ENCODE data around the gene PPHLN1. TPM values are rescaled to one million over a fixed set of nuclear protein-coding genes. Genes with fewer than 3 reads are reported as not detected.

The PPHLN1 gene
- total RNA-seq, 1 experiment from 2014 or later, result 87.6 TPM

- no peak overlapping the region for H3K4me3 Mint-ChIP-seq (ENCODE audit: unreplicated experiment)
- CTCF ChIA-PET, result no interaction called here
- no peaks in the 10 kb centered on the region for H3K9me3 Mint-ChIP-seq (ENCODE audit: unreplicated experiment)
- H3K27ac Mint-ChIP-seq (ENCODE audit: unreplicated experiment), result no peak overlapping the region
- Histone ChIP-seq H3K36me3 (ENCODE audit: control insufficient read depth, insufficient read depth, low read length) (peaks cover 2% of the 10 kb centered on the region; the same call in 1 of the 2 replicates), H3K27me3 (replicated peaks; ENCODE audit: control insufficient read depth, insufficient read depth, low read length) (no peaks in the 10 kb centered on the region), H3K4me3 (ENCODE audit: low read depth, low read length) (no peak overlapping the region), H3K4me1 (peaks cover 7% of the 10 kb centered on the region; the same call in 1 of the 2 replicates), H3K9me3 (0 out of 2 replicates have a peak, but pooled peaks cover 4% of the 10 kb centered on the region)
- POLR2A ChIA-PET, result no interaction called here
- DNase-seq, result no peak
- no TSS peak for BruUV-seq (replicated peaks)
- peaks cover 40% of the 10 kb centered on the region for H3K36me3 Mint-ChIP-seq (ENCODE audit: insufficient read depth, unreplicated experiment)
- no peak for TF ChIP-seq CTCF (IDR thresholded peaks at IDR 0.05; ENCODE audit: insufficient read depth in 1 of 2, low read depth in 1 of 2, low read length in 1 of 2, severe bottlenecking in 1 of 2, unreplicated experiment in 1 of 2)
- intact Hi-C loops (cut with micrococcal nuclease; ENCODE audit: unreplicated experiment), result no loop called here
- no peaks in the 10 kb centered on the region for H3K4me1 Mint-ChIP-seq (ENCODE audit: low read depth, unreplicated experiment)
- no peaks in the 10 kb centered on the region for H3K27me3 Mint-ChIP-seq (ENCODE audit: insufficient read depth, unreplicated experiment)
Observed at GRCh38 chr12:42448841-42449240, 122.9 kb downstream of the PPHLN1 start.

GRCh38 chr12:42450248-42450647, 124.3 kb downstream of the PPHLN1 start:
- POLR2A ChIA-PET, result interaction anchor here (0.6 kb wide), 1 partner anchor 13 kb away, joined by 4 read pairs; no protein-coding TSS in a partner anchor
- Mint-ChIP-seq H3K4me3 (ENCODE audit: unreplicated experiment) (no peak overlapping the region), H3K27ac (ENCODE audit: unreplicated experiment) (no peak overlapping the region), H3K27me3 (ENCODE audit: insufficient read depth, unreplicated experiment) (no peaks in the 10 kb centered on the region), H3K9me3 (ENCODE audit: unreplicated experiment) (no peaks in the 10 kb centered on the region), H3K36me3 (ENCODE audit: insufficient read depth, unreplicated experiment) (peaks cover 30% of the 10 kb centered on the region), H3K4me1 (ENCODE audit: low read depth, unreplicated experiment) (no peaks in the 10 kb centered on the region)
- H3K4me1 ChIP-seq, result peaks cover 10% of the 10 kb centered on the region; the same call in 1 of the 2 replicates
- H3K27me3 ChIP-seq (replicated peaks; ENCODE audit: control insufficient read depth, insufficient read depth, low read length), result no peaks in the 10 kb centered on the region
- no peak for TF ChIP-seq CTCF (IDR thresholded peaks at IDR 0.05; ENCODE audit: insufficient read depth in 1 of 2, low read depth in 1 of 2, low read length in 1 of 2, severe bottlenecking in 1 of 2, unreplicated experiment in 1 of 2)
- H3K4me3 ChIP-seq (ENCODE audit: low read depth, low read length), result no peak overlapping the region
- no peaks in the 10 kb centered on the region for H3K9me3 ChIP-seq
- DNase-seq, result no peak
- CTCF ChIA-PET, result no interaction called here
- intact Hi-C loops (cut with micrococcal nuclease; ENCODE audit: unreplicated experiment), result loop anchor here (10.0 kb wide), 1 partner anchor 305 kb away; the partner anchor contains the start of gene GXYLT1
- H3K36me3 ChIP-seq (ENCODE audit: control insufficient read depth, insufficient read depth, low read length), result peaks cover 2% of the 10 kb centered on the region; the same call in 1 of the 2 replicates
- BruUV-seq (replicated peaks), result no TSS peak

- Histone ChIP-seq H3K4me3 (ENCODE audit: low read depth, low read length) (no peak overlapping the region), H3K27me3 (replicated peaks; ENCODE audit: control insufficient read depth, insufficient read depth, low read length) (no peaks in the 10 kb centered on the region), H3K36me3 (ENCODE audit: control insufficient read depth, insufficient read depth, low read length) (no peaks in the 10 kb centered on the region), H3K9me3 (no peaks in the 10 kb centered on the region), H3K4me1 (peaks cover 3% of the 10 kb centered on the region; the same call in 1 of the 2 replicates)
- no TSS peak for BruUV-seq (replicated peaks)
- DNase-seq, result no peak
- H3K36me3 Mint-ChIP-seq (ENCODE audit: insufficient read depth, unreplicated experiment), result peaks cover 5% of the 10 kb centered on the region
- intact Hi-C loops (cut with micrococcal nuclease; ENCODE audit: unreplicated experiment), result loop anchor here (10.0 kb wide), 1 partner anchor 314 kb away; the partner anchor contains the start of gene GXYLT1
- TF ChIP-seq CTCF (IDR thresholded peaks at IDR 0.05; ENCODE audit: insufficient read depth in 1 of 2, low read depth in 1 of 2, low read length in 1 of 2, severe bottlenecking in 1 of 2, unreplicated experiment in 1 of 2), result no peak
- ChIA-PET POLR2A (no interaction called here), CTCF (no interaction called here)
- no peak overlapping the region for H3K4me3 Mint-ChIP-seq (ENCODE audit: unreplicated experiment)
- no peaks in the 10 kb centered on the region for H3K27me3 Mint-ChIP-seq (ENCODE audit: insufficient read depth, unreplicated experiment)
- H3K4me1 Mint-ChIP-seq (ENCODE audit: low read depth, unreplicated experiment), result no peaks in the 10 kb centered on the region
- no peaks in the 10 kb centered on the region for H3K9me3 Mint-ChIP-seq (ENCODE audit: unreplicated experiment)
- no peak overlapping the region for H3K27ac Mint-ChIP-seq (ENCODE audit: unreplicated experiment)
Observed at GRCh38 chr12:42458575-42458974, 132.6 kb downstream of the PPHLN1 start.
